Dermis lymphatic vessel endothelial cell (primary cell): ENCODE measurements around the gene ZHX3. TPM values are rescaled to one million over a fixed set of nuclear protein-coding genes. Genes with fewer than 3 reads are reported as not detected.

ENCODE experiments used
- total RNA-seq: library from RNA; depleted of rRNA; stranded (reverse); fragments of >200 nt; gene quantifications from 2 replicates; pipeline ENCODE4 v1.2.1, GENCODE V29; 2014

The ZHX3 gene
- 8.3 and 16.9 TPM in 2 replicates for total RNA-seq

DNA sequence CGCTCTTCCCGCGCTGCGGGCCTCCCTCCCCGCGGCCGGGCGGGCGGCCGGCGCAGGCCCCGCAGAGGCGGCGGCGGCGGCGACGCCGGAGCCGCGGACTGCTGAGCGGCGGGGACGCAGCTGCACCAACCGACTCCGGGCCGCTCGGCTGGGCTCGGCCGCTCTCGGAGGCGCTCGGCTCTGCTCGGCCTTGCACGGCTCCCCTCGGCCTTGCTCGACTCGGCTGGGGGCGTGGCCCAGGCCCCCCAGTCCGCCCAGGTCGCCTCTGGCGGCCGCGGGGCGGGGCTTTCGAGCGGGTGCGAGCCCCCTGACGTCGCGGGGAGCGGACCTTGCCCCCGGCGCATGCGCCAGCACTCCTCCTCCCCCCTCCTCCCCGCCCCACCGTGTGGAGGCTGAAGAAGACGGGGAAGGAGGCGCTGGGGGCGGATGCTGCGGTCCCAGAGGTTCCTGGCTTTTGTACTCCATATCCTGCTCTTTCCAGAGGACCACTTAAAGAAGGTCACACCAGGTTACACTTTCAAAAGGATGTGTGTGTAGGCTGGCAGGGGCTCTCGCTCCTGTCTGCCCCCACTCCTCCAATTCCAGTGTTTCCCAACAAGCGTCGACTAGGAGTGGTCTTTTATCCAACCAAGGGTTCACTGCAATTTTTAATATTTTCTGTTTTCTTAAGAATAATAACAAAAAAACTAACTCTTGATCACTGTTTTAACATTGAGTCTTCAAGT is at the start of gene ZHX3:
Gene ZHX3, minus strand, starts transcription at position 186 of the 725 bp plus-strand sequence. CDS start 112,815 bp downstream, outside the sequence.

DNA sequence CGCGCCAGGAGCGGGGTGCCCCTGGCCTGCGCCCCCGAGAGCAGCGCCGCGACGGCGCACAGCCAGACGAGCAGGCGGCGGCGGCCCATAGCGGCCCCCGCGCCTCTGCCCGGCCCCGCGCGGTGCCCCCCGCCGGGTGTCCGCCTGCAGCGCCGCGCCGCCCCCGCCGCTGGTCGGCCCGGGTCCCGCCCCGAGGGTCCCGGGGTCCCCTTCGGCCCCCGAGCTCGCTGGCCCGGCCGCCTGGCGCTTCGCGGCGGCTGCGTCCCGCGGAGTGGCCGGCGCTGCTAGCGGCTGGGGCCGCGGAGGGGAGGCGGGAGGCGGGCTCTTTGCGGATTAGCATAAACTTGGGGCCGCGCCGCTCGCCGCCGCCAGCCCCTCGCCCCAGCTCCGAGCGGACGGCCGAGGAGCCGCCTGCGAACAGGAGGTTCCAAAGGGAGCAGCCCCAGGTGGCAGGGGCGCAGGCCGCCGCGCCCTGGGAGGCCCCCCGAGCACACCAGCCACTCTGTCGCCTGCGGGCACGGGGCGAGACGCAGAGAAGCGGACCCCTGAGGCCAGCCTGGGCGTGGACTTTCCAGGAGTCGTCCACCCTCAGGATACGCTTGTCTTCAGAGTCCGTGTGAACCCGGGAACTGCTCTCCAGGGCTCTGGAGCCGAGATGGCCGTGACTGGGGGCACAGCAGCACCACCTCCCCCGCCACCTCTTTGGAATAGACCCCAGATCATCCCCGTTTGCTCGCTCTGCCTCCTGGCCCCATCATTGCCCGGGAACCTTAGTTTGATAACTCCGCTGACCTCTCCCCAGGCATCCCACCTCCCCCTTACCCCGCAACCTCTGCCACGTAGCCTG is 49.2 kb upstream of the ZHX3 start, which contains the start of gene EMILIN3:
Gene EMILIN3, minus strand, starts transcription at position 273 of the 847 bp plus-strand sequence. Its CDS starts 184 bp downstream, at position 89.

GRCh38 chr20:41340327-41341055 is 23.0 kb upstream of the ZHX3 start, which contains the start of gene LPIN3:
Gene LPIN3 (plus strand): TSS chr20:41340821. CDS start chr20:41345804, 4,983 bp downstream.

GRCh38 chr20:41136680-41137613 is 180.6 kb downstream of the ZHX3 start, which contains the start of gene PLCG1:
Gene PLCG1 (plus strand): TSS chr20:41137543. CDS start chr20:41137642, 99 bp downstream.

Other genes starting within 250 kb of the ZHX3 start
- gene PLCG1, start 180.2 kb downstream of the ZHX3 start, total RNA-seq, result 153 and 166 TPM in 2 replicates
- gene LPIN3, start 23.1 kb upstream of the ZHX3 start, total RNA-seq, result 0.17 and 1.1 TPM in 2 replicates
- under 0.01 and 0.11 TPM in 2 replicates for gene EMILIN3, start 49.1 kb upstream of the ZHX3 start, total RNA-seq